Activated CD4-positive, alpha-beta memory T cell treated with anti-CD3 and anti-CD28 coated beads, Interleukin-2, amount 10 ng/mL, durations not matched to agents 7 days and 5 days (primary cell): ENCODE data around the gene ATP8B4. TPM values are rescaled to one million over a fixed set of nuclear protein-coding genes. Genes with fewer than 3 reads are reported as not detected.
A peak's percentile ranks its signal among the peaks of the same experiment; 100 is the strongest.

Source experiments
- CTCF ChIA-PET: fragments of 350-600 bp; sonication (Branson Sonifier 250); formaldehyde crosslinking; loops from one replicate; lab custom pipeline; 2021; ENCODE audit warnings: antibody characterized with exemption, inconsistent platforms; lab: Charles Lee
- POLR2A ChIA-PET: fragments of 350-600 bp; sonication (Branson Sonifier 250); formaldehyde crosslinking; loops from one replicate; lab custom pipeline; 2021; ENCODE audit warnings: antibody characterized with exemption; lab: Charles Lee
- DNase-seq: peaks from one replicate; pipeline ENCODE4 v3.0.0-alpha.2; 2020
- H3K27ac Mint-ChIP-seq: one replicate; pipeline ENCODE4 v1.8.0; 2021; ENCODE audit warnings: mild to moderate bottlenecking, mixed read lengths
- H3K27me3 Mint-ChIP-seq: one replicate; pipeline ENCODE4 v1.8.0; 2021; ENCODE audit warnings: mixed read lengths
- H3K36me3 Mint-ChIP-seq: one replicate; pipeline ENCODE4 v1.8.0; 2021; ENCODE audit warnings: low read depth, mixed read lengths
- H3K4me1 Mint-ChIP-seq: one replicate; pipeline ENCODE4 v1.8.0; 2021; ENCODE audit warnings: mixed read lengths
- H3K4me3 Mint-ChIP-seq: one replicate; pipeline ENCODE4 v1.8.0; 2021; ENCODE audit warnings: mild to moderate bottlenecking, mixed read lengths
- H3K9me3 Mint-ChIP-seq: one replicate; pipeline ENCODE4 v1.8.0; 2021; ENCODE audit warnings: mixed read lengths
- total RNA-seq, 2 experiments: library from RNA; stranded (reverse); gene quantifications; one replicate each; pipeline ENCODE4 v1.2.3, GENCODE V29; 2021

The ATP8B4 gene
- total RNA-seq, 2 experiments from 2014 or later = 19.9 to 20.7 TPM

GRCh38 chr15:50050986-50051743, 67.9 kb downstream of the ATP8B4 start:
- CTCF ChIA-PET = interaction anchor here (0.9 to 1.3 kb wide), 6 partner anchors 8 to 628 kb away, joined by 3 to 4 read pairs (median 3); partner anchors contain the start of gene FGF7
- no peak for DNase-seq

GRCh38 chr15:50049871-50050270, 69.2 kb downstream of the ATP8B4 start:
- Mint-ChIP-seq H3K27me3 (no peaks in the 10 kb centered on the region), H3K4me3 (no peak overlapping the region), H3K36me3 (peaks cover 11% of the 10 kb centered on the region), H3K27ac (no peak overlapping the region), H3K4me1 (peaks cover 19% of the 10 kb centered on the region), H3K9me3 (no peaks in the 10 kb centered on the region)
- ChIA-PET CTCF (no interaction called here), POLR2A (no interaction called here)
- DNase-seq = no peak

More at GRCh38 chr15:50050986-50051743, 67.9 kb downstream of the ATP8B4 start:
- Mint-ChIP-seq H3K27me3 (no peaks in the 10 kb centered on the region), H3K4me3 (no peak overlapping the region), H3K27ac (no peak overlapping the region), H3K4me1 (peaks cover 18% of the 10 kb centered on the region), H3K36me3 (peaks cover 3% of the 10 kb centered on the region), H3K9me3 (no peaks in the 10 kb centered on the region)
- POLR2A ChIA-PET = no interaction called here

- H3K4me3 Mint-ChIP-seq = no peak overlapping the region
- CTCF ChIA-PET = no interaction called here
- H3K27me3 Mint-ChIP-seq = no peaks in the 10 kb centered on the region
- peaks cover 27% of the 10 kb centered on the region for H3K36me3 Mint-ChIP-seq
- peaks cover 10% of the 10 kb centered on the region for H3K9me3 Mint-ChIP-seq
- H3K27ac Mint-ChIP-seq = no peak overlapping the region
- DNase-seq = no peak
- POLR2A ChIA-PET = no interaction called here
- H3K4me1 Mint-ChIP-seq = peaks cover 19% of the 10 kb centered on the region
Measured at GRCh38 chr15:50046867-50047266, 72.2 kb downstream of the ATP8B4 start.

GRCh38 chr15:50046159-50046558, 72.9 kb downstream of the ATP8B4 start:
- Mint-ChIP-seq H3K4me3 (no peak overlapping the region), H3K9me3 (peaks cover 10% of the 10 kb centered on the region), H3K36me3 (peaks cover 31% of the 10 kb centered on the region), H3K27me3 (no peaks in the 10 kb centered on the region), H3K4me1 (peaks cover 19% of the 10 kb centered on the region), H3K27ac (peak overlapping the region; percentile 74)
- ChIA-PET CTCF (interaction anchor here (1.2 kb wide), 1 partner anchor 270 kb away, joined by 3 read pairs; no protein-coding TSS in a partner anchor), POLR2A (no interaction called here)
- no peak for DNase-seq

- H3K27me3 Mint-ChIP-seq = no peaks in the 10 kb centered on the region
- no peak overlapping the region for H3K27ac Mint-ChIP-seq
- peaks cover 10% of the 10 kb centered on the region for H3K9me3 Mint-ChIP-seq
- POLR2A ChIA-PET = no interaction called here
- no peak overlapping the region for H3K4me3 Mint-ChIP-seq
- CTCF ChIA-PET = no interaction called here
- H3K36me3 Mint-ChIP-seq = peaks cover 40% of the 10 kb centered on the region
- DNase-seq = no peak
- H3K4me1 Mint-ChIP-seq = peaks cover 19% of the 10 kb centered on the region
Measured at GRCh38 chr15:50044904-50045303, 74.1 kb downstream of the ATP8B4 start.

GRCh38 chr15:50044406-50044805, 74.6 kb downstream of the ATP8B4 start:
- POLR2A ChIA-PET = no interaction called here
- Mint-ChIP-seq H3K27me3 (no peaks in the 10 kb centered on the region), H3K4me1 (peaks cover 19% of the 10 kb centered on the region), H3K4me3 (no peak overlapping the region), H3K27ac (no peak overlapping the region), H3K9me3 (peaks cover 10% of the 10 kb centered on the region), H3K36me3 (peaks cover 41% of the 10 kb centered on the region)
- DNase-seq = no peak
- CTCF ChIA-PET = no interaction called here

GRCh38 chr15:50042775-50043174, 76.3 kb downstream of the ATP8B4 start:
- no peak for DNase-seq
- POLR2A ChIA-PET = no interaction called here
- Mint-ChIP-seq H3K36me3 (peaks cover 49% of the 10 kb centered on the region), H3K4me1 (peaks cover 19% of the 10 kb centered on the region), H3K4me3 (no peak overlapping the region), H3K27me3 (peaks cover 4% of the 10 kb centered on the region), H3K9me3 (peaks cover 10% of the 10 kb centered on the region), H3K27ac (no peak overlapping the region)
- CTCF ChIA-PET = interaction anchor here (0.7 kb wide), 1 partner anchor 9 kb away, joined by 3 read pairs; no protein-coding TSS in a partner anchor

GRCh38 chr15:50030456-50030855, 88.6 kb downstream of the ATP8B4 start:
- Mint-ChIP-seq H3K27ac (no peak overlapping the region), H3K36me3 (peaks cover 14% of the 10 kb centered on the region), H3K4me3 (no peak overlapping the region), H3K27me3 (peaks cover 11% of the 10 kb centered on the region), H3K4me1 (no peaks in the 10 kb centered on the region), H3K9me3 (no peaks in the 10 kb centered on the region)
- DNase-seq = no peak
- CTCF ChIA-PET = interaction anchor here (0.8 kb wide), 1 partner anchor 286 kb away, joined by 3 read pairs; no protein-coding TSS in a partner anchor
- POLR2A ChIA-PET = no interaction called here

- H3K27me3 Mint-ChIP-seq = peaks cover 14% of the 10 kb centered on the region
- no peak for DNase-seq
- H3K4me1 Mint-ChIP-seq = no peaks in the 10 kb centered on the region
- ChIA-PET CTCF (no interaction called here), POLR2A (no interaction called here)
- no peak overlapping the region for H3K4me3 Mint-ChIP-seq
- no peaks in the 10 kb centered on the region for H3K9me3 Mint-ChIP-seq
- no peak overlapping the region for H3K27ac Mint-ChIP-seq
- H3K36me3 Mint-ChIP-seq = peaks cover 10% of the 10 kb centered on the region
Measured at GRCh38 chr15:50028326-50028725, 90.7 kb downstream of the ATP8B4 start.

GRCh38 chr15:50024281-50024680, 94.8 kb downstream of the ATP8B4 start:
- Mint-ChIP-seq H3K9me3 (no peaks in the 10 kb centered on the region), H3K36me3 (peaks cover 12% of the 10 kb centered on the region), H3K4me1 (peaks cover 5% of the 10 kb centered on the region), H3K27me3 (peaks cover 4% of the 10 kb centered on the region), H3K27ac (no peak overlapping the region), H3K4me3 (no peak overlapping the region)
- DNase-seq = no peak
- CTCF ChIA-PET = no interaction called here
- POLR2A ChIA-PET = no interaction called here

- H3K27me3 Mint-ChIP-seq = no peaks in the 10 kb centered on the region
- DNase-seq = no peak
- CTCF ChIA-PET = interaction anchor here (1.8 kb wide), 1 partner anchor 15 kb away, joined by 6 read pairs; no protein-coding TSS in a partner anchor
- no peaks in the 10 kb centered on the region for H3K9me3 Mint-ChIP-seq
- no peak overlapping the region for H3K27ac Mint-ChIP-seq
- peaks cover 5% of the 10 kb centered on the region for H3K4me1 Mint-ChIP-seq
- no peak overlapping the region for H3K4me3 Mint-ChIP-seq
- POLR2A ChIA-PET = no interaction called here
- H3K36me3 Mint-ChIP-seq = peaks cover 17% of the 10 kb centered on the region
Measured at GRCh38 chr15:50018491-50018890, 100.5 kb downstream of the ATP8B4 start.

GRCh38 chr15:50017522-50017921, 101.5 kb downstream of the ATP8B4 start:
- Mint-ChIP-seq H3K36me3 (peaks cover 17% of the 10 kb centered on the region), H3K9me3 (no peaks in the 10 kb centered on the region), H3K27me3 (peaks cover under 1% of the 10 kb centered on the region), H3K27ac (no peak overlapping the region), H3K4me3 (no peak overlapping the region), H3K4me1 (peaks cover 5% of the 10 kb centered on the region)
- CTCF ChIA-PET = interaction anchor here (1.8 kb wide), 1 partner anchor 14 kb away, joined by 6 read pairs; no protein-coding TSS in a partner anchor
- POLR2A ChIA-PET = no interaction called here
- DNase-seq = no peak

- H3K27me3 Mint-ChIP-seq = peaks cover 6% of the 10 kb centered on the region
- H3K4me1 Mint-ChIP-seq = peaks cover 5% of the 10 kb centered on the region
- CTCF ChIA-PET = no interaction called here
- H3K9me3 Mint-ChIP-seq = no peaks in the 10 kb centered on the region
- no peak overlapping the region for H3K27ac Mint-ChIP-seq
- peaks cover 23% of the 10 kb centered on the region for H3K36me3 Mint-ChIP-seq
- POLR2A ChIA-PET = no interaction called here
- no peak for DNase-seq
- no peak overlapping the region for H3K4me3 Mint-ChIP-seq
Measured at GRCh38 chr15:50016951-50017350, 102.1 kb downstream of the ATP8B4 start.
